OCI-M2 (cell line): Measurements from ENCODE around the gene PCGF1.

Experiments
- DNase-seq: peaks from one replicate; lab custom pipeline; 2025; ENCODE audit not compliant: unreplicated experiment; lab: John Stamatoyannopoulos, UW

PCGF1 gene

GRCh38 chr2:74507145-74507925 lies at the start of gene PCGF1:
TSS of gene PCGF1 (minus strand) at chr2:74507695. CDS start at chr2:74507668, 27 bp downstream.
- DNase-seq, result peak; percentile 70

- DNase-seq, result no peak
Measured at GRCh38 chr2:74556831-74557370, 49.4 kb upstream of the PCGF1 start.

GRCh38 chr2:74556159-74556558 lies 48.7 kb upstream of the PCGF1 start:
- DNase-seq, result no peak

GRCh38 chr2:74555610-74556103 lies 48.2 kb upstream of the PCGF1 start:
- DNase-seq, result no peak

GRCh38 chr2:74554820-74555531 lies 47.5 kb upstream of the PCGF1 start:
- DNase-seq, result no peak

- no peak for DNase-seq
Measured at GRCh38 chr2:74553892-74554819, 46.7 kb upstream of the PCGF1 start, which contains the start of the genes DOK1 and LOXL3. TSS of gene DOK1 (plus strand) at chr2:74554720. CDS start at chr2:74554755, 35 bp downstream. TSS of gene LOXL3 (minus strand) at chr2:74553942. CDS start at chr2:74552634, 1,308 bp downstream.

GRCh38 chr2:74552914-74553811 lies 45.7 kb upstream of the PCGF1 start:
- no peak for DNase-seq

- no peak for DNase-seq
Measured at GRCh38 chr2:74551942-74552913, 44.7 kb upstream of the PCGF1 start.

- DNase-seq, result no peak
Measured at GRCh38 chr2:74551530-74551929, 44.0 kb upstream of the PCGF1 start.

GRCh38 chr2:74550231-74550630 lies 42.7 kb upstream of the PCGF1 start:
- DNase-seq, result no peak

GRCh38 chr2:74548900-74549826 lies 41.7 kb upstream of the PCGF1 start:
- DNase-seq, result no peak

GRCh38 chr2:74548285-74548899 lies 40.9 kb upstream of the PCGF1 start:
- no peak for DNase-seq

GRCh38 chr2:74546004-74546403 lies 38.5 kb upstream of the PCGF1 start:
- no peak for DNase-seq

- no peak for DNase-seq
Measured at GRCh38 chr2:74544634-74545033, 37.1 kb upstream of the PCGF1 start.

- no peak for DNase-seq
Measured at GRCh38 chr2:74542978-74543377, 35.5 kb upstream of the PCGF1 start.

GRCh38 chr2:74540291-74540690 lies 32.8 kb upstream of the PCGF1 start:
- no peak for DNase-seq

- no peak for DNase-seq
Measured at GRCh38 chr2:74538881-74539339, 31.4 kb upstream of the PCGF1 start.
